ENCODE measurements around the gene ZNF580. TPM values are rescaled to one million over a fixed set of nuclear protein-coding genes. Genes with fewer than 3 reads are reported as not detected.
A peak's percentile ranks its signal among the peaks of the same experiment; 100 is the strongest.

The ZNF580 gene
- total and polyA plus RNA-seq, 9 of the 15 experiments (the other 6 are each of a cell fraction or from before 2014, with no cell fraction given): 2.3 to 47.4 (median 6.0) TPM

- TF ChIP-seq ZNF740 (CRISPR knock-in tag; IDR thresholded peaks at IDR 0.05): peak; percentile 99
- TF ChIP-seq ZNF740 (tag; IDR thresholded peaks at IDR 0.05): peak in 1 of 2 experiments; percentile 100; a peak in 2 of 4 replicates
- peak; percentile 91 for TF ChIP-seq NEUROD1 (IDR thresholded peaks at IDR 0.05; ENCODE audit: borderline replicate concordance, low read depth, low read length, partially characterized antibody)
- TF ChIP-seq ZNF134 (CRISPR knock-in tag; conservative IDR thresholded peaks at IDR 0.05): no peak
- TF ChIP-seq MTA2 (IDR thresholded peaks at IDR 0.05; ENCODE audit: low read depth): peak; percentile 58
- TF ChIP-seq ZNF551 (CRISPR knock-in tag; IDR thresholded peaks at IDR 0.05): no peak
- peak; percentile 98 for TF ChIP-seq VEZF1 (CRISPR knock-in tag; IDR thresholded peaks at IDR 0.05)
- TF ChIP-seq ARID1B (IDR thresholded peaks at IDR 0.05): 0 out of 2 replicates have a peak, but pooled peaks have one; percentile 42
- no peak for TF ChIP-seq WHSC1 (IDR thresholded peaks at IDR 0.05; ENCODE audit: low read length)
- no peak for TF ChIP-seq RAD21 (CRISPR knock-in tag; conservative IDR thresholded peaks at IDR 0.05 in 1 of 2, IDR thresholded peaks at IDR 0.05 in 1 of 2)
- TF ChIP-seq KAT8 (IDR thresholded peaks at IDR 0.05; ENCODE audit: low read depth): no peak
- no peak; the same call in 1 of the 2 replicates for TF ChIP-seq ZNF263 (CRISPR knock-in tag; IDR thresholded peaks at IDR 0.05; ENCODE audit: borderline replicate concordance)
- no peak for TF ChIP-seq ZBTB43 (CRISPR knock-in tag; IDR thresholded peaks at IDR 0.05)
- TF ChIP-seq ZNF589 (CRISPR knock-in tag; IDR thresholded peaks at IDR 0.05; ENCODE audit: low read depth): 0 out of 2 replicates have a peak, but pooled peaks have one; percentile 13
- peak; percentile 97 for TF ChIP-seq MAZ (CRISPR knock-in tag; conservative IDR thresholded peaks at IDR 0.05 in 1 of 2, IDR thresholded peaks at IDR 0.05 in 1 of 2)
- no peak for TF ChIP-seq GATA2 (CRISPR knock-in tag; IDR thresholded peaks at IDR 0.05)
- TF ChIP-seq NKRF (IDR thresholded peaks at IDR 0.05; ENCODE audit: borderline replicate concordance): peak; percentile 36; the same call in 1 of the 2 replicates
- 0 out of 2 replicates have a peak, but pooled peaks have one; percentile 38 for TF ChIP-seq LEF1 (IDR thresholded peaks at IDR 0.05)
- TF ChIP-seq ZNF449 (CRISPR knock-in tag; IDR thresholded peaks at IDR 0.05): no peak
Measured at GRCh38 chr19:55647732-55648584, 7.2 kb downstream of the ZNF580 start, which contains the start of gene CCDC106 (continued).
